Adrenal gland (tissue), 5 donors: Measurements from ENCODE around the gene TSPAN32.

ENCODE experiments used
- CTCF ChIP-seq, 6 experiments: fragments of 450-650 bp in 4 of 6; fragments of 200-600 bp in 2 of 6; sonication (generic) in 1 of 6; IDR thresholded peaks; 1 replicate in 5 of 6; 2 replicates in 1 of 6; pipeline versions ENCODE4 v1.5.1 to v1.8.0; 2016 to 2021; ENCODE audit warnings: antibody characterized with exemption in 6 of 6, mild to moderate bottlenecking in 2 of 6, moderate library complexity in 1 of 6
- POLR2A ChIP-seq, 2 donors: fragments of 450-650 bp; IDR thresholded peaks; one replicate each; pipeline ENCODE4 v1.6.1; 2017; ENCODE audit warnings: antibody characterized with exemption in 2 of 2, mild to moderate bottlenecking in 2 of 2, moderate library complexity in 1 of 2
- donor health status: DM: no; HTN: no; CAD: no.

- TF ChIP-seq CTCF (IDR thresholded peaks at IDR 0.05): no peak
- TF ChIP-seq POLR2A (IDR thresholded peaks at IDR 0.05): no peak
Measured at GRCh38 chr11:2345050-2345449, 43.2 kb downstream of the TSPAN32 start.
